Liver (tissue), 3 donors: Measurements from ENCODE around the gene DROSHA.

Experiments
- RXRA ChIP-seq, 2 donors: IDR thresholded peaks; 2 replicates each; pipeline ENCODE4 v1.6.1; 2017 to 2018; ENCODE audit warnings: antibody characterized with exemption in 2 of 2, mild to moderate bottlenecking in 1 of 2
- YY1 ChIP-seq: IDR thresholded peaks from 2 replicates; pipeline ENCODE4 v1.6.1; 2016; ENCODE audit warnings: antibody characterized with exemption, mild to moderate bottlenecking
- TF ChIP-seq, protein P1 (sequence below): fragments of 150-350 bp; IDR thresholded peaks from 2 replicates; pipeline ENCODE4 v1.5.1; 2017; ENCODE audit warnings: improper control_type of control experiment, low read depth, low read length; ENCODE audit not compliant: missing input control
- TF ChIP-seq, protein P2 (sequence below): IDR thresholded peaks from 2 replicates; pipeline ENCODE4 v1.6.1; 2016; ENCODE audit warnings: antibody characterized with exemption, mild to moderate bottlenecking
- donor health status: healthy.
- donor health status: healthy.

- TF ChIP-seq, protein P1, sequence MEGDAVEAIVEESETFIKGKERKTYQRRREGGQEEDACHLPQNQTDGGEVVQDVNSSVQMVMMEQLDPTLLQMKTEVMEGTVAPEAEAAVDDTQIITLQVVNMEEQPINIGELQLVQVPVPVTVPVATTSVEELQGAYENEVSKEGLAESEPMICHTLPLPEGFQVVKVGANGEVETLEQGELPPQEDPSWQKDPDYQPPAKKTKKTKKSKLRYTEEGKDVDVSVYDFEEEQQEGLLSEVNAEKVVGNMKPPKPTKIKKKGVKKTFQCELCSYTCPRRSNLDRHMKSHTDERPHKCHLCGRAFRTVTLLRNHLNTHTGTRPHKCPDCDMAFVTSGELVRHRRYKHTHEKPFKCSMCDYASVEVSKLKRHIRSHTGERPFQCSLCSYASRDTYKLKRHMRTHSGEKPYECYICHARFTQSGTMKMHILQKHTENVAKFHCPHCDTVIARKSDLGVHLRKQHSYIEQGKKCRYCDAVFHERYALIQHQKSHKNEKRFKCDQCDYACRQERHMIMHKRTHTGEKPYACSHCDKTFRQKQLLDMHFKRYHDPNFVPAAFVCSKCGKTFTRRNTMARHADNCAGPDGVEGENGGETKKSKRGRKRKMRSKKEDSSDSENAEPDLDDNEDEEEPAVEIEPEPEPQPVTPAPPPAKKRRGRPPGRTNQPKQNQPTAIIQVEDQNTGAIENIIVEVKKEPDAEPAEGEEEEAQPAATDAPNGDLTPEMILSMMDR, result no peak
- no peak for TF ChIP-seq YY1
- no peak for TF ChIP-seq RXRA (IDR thresholded peaks at IDR 0.05)
- TF ChIP-seq, protein P2, sequence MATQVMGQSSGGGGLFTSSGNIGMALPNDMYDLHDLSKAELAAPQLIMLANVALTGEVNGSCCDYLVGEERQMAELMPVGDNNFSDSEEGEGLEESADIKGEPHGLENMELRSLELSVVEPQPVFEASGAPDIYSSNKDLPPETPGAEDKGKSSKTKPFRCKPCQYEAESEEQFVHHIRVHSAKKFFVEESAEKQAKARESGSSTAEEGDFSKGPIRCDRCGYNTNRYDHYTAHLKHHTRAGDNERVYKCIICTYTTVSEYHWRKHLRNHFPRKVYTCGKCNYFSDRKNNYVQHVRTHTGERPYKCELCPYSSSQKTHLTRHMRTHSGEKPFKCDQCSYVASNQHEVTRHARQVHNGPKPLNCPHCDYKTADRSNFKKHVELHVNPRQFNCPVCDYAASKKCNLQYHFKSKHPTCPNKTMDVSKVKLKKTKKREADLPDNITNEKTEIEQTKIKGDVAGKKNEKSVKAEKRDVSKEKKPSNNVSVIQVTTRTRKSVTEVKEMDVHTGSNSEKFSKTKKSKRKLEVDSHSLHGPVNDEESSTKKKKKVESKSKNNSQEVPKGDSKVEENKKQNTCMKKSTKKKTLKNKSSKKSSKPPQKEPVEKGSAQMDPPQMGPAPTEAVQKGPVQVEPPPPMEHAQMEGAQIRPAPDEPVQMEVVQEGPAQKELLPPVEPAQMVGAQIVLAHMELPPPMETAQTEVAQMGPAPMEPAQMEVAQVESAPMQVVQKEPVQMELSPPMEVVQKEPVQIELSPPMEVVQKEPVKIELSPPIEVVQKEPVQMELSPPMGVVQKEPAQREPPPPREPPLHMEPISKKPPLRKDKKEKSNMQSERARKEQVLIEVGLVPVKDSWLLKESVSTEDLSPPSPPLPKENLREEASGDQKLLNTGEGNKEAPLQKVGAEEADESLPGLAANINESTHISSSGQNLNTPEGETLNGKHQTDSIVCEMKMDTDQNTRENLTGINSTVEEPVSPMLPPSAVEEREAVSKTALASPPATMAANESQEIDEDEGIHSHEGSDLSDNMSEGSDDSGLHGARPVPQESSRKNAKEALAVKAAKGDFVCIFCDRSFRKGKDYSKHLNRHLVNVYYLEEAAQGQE, result no peak
Measured at GRCh38 chr5:31355337-31355736, 176.6 kb downstream of the DROSHA start.
